Adipocyte (in vitro differentiated cells): ENCODE results near the gene COX14.
A peak's percentile ranks its signal among the peaks of the same experiment; 100 is the strongest.

Source experiments
- DNase-seq: peaks from one replicate; pipeline ENCODE4 v3.0.0-alpha.2; 2015; ENCODE audit warnings: low read depth
- H3K27me3 ChIP-seq: replicated peaks from 2 replicates; pipeline ENCODE4 v1.7.0; 2013; ENCODE audit warnings: mild to moderate bottlenecking, low read length, moderate library complexity; ENCODE audit not compliant: control insufficient read depth, insufficient read depth
- H3K36me3 ChIP-seq: 2 replicates; pipeline ENCODE4 v1.7.0; 2013; ENCODE audit warnings: low read length, mild to moderate bottlenecking, moderate library complexity; ENCODE audit not compliant: control insufficient read depth, insufficient read depth, severe bottlenecking
- H3K4me1 ChIP-seq: 2 replicates; pipeline ENCODE4 v1.7.0; 2013; ENCODE audit warnings: mild to moderate bottlenecking, low read length, moderate library complexity; ENCODE audit not compliant: control insufficient read depth, insufficient read depth
- H3K4me3 ChIP-seq: 2 replicates; pipeline ENCODE4 v1.7.0; 2013; ENCODE audit warnings: mild to moderate bottlenecking, low read length, moderate library complexity
- H3K9ac ChIP-seq: 2 replicates; pipeline ENCODE4 v1.7.0; 2013; ENCODE audit warnings: mild to moderate bottlenecking, low read length, moderate library complexity
- H3K9me3 ChIP-seq: 2 replicates; pipeline ENCODE4 v1.7.0; 2013; ENCODE audit warnings: mild to moderate bottlenecking, low read length, moderate library complexity; ENCODE audit not compliant: control insufficient read depth

The COX14 gene

DNA sequence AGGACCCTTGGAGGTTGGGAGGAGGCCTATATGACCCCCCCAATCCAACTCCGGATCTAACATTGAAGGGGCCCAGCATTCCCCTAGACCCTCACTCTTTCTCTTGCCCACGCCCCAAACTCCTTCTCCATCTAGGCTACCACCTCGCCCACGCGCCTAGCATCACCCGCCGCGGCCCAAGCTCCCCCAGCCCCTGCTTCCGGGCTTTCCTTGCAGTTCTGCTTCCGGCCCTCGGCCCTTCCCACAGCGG lies 54.7 kb downstream of the COX14 start:
- DNase-seq = peak; percentile 76

GRCh38 chr12:50167049-50167828 lies 55.2 kb downstream of the COX14 start, which contains the start of gene CERS5:
TSS of gene CERS5 (minus strand) at chr12:50167369. CDS start at chr12:50167297, 72 bp downstream.
- peak within 1 kb of the TSS; percentile 92 for H3K9ac ChIP-seq
- peak within 1 kb of the TSS; percentile 88 for H3K4me3 ChIP-seq
- H3K9me3 ChIP-seq = peaks cover 6% of the 10 kb centered on the region
- H3K36me3 ChIP-seq = no peaks in the 10 kb centered on the region
- peak; percentile 100 for DNase-seq
- H3K4me1 ChIP-seq = peaks cover 13% of the 10 kb centered on the region
- H3K27me3 ChIP-seq = no peaks in the 10 kb centered on the region

More for the DNA sequence above, 54.7 kb downstream of the COX14 start:
- Histone ChIP-seq H3K4me1 (peaks cover 14% of the 10 kb centered on the region), H3K4me3 (peak overlapping the region; percentile 88), H3K9me3 (peaks cover 6% of the 10 kb centered on the region), H3K9ac (peak overlapping the region; percentile 91), H3K27me3 (no peaks in the 10 kb centered on the region), H3K36me3 (no peaks in the 10 kb centered on the region)
